Measurements from ENCODE around the gene PAM16.

The PAM16 gene

DNA sequence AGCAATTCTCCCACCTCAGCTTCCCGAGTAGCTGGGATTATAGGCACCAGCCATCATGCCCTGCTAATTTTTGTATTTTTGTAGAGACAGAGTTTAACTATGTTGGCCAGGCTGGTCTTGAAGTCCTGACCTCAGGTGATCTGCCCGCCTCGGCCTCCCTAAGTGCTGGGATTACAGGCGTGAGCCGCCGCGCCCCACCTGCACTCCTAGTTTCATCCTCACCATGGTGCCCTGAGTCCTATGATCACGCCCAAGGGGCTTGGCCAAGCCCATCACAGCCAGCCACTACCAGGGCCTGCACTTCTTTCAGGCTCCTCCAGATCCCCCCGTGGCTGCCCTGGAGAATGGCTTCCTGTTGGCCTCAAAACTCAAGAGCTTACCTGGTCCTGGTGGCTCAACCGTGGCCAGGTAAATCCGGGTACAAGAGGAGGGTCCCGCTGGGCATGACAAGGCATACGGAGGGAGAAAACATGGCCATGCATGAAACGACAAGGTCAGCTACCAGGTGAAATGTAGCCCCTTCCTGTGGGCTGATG, 57.9 kb downstream of the PAM16 start:
- DNase-seq = no peak

DNA sequence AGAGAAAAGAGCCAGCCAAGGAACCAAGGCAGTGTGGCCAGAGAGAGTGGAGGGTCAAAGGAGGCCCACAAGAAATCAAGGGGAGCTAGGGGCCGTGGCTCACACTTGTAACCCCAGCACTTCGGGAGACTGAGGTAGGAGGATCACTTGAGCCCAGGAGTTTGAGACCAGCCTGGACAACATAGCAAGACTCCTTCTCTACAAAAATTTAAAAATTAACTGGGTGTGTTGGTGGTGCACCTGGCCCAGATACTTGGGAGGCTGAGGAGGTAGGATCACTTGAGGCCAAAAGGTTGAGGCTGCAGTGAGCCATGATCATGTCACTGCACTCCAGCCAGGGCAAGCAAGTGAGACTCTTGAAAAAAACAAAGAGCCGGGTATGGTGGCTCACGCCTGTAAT, 59.4 kb downstream of the PAM16 start:
- DNase-seq = no peak

Measured in NCI-H2029 treated with DMSO at 0.1 percent for 48 hours (cell line).